Effector memory CD8-positive, alpha-beta T cell (primary cell): ENCODE results near the gene STUM.

Experiments
- ATAC-seq: fragments of 150-1000 bp; cut with Tn5 transposase; replicated peaks from 2 replicates; pipeline ENCODE4 v1.10.0; 2021; ENCODE audit warnings: mild to moderate bottlenecking, moderate library complexity
- DNase-seq, 3 experiments: peaks; one replicate each; pipeline ENCODE4 v3.0.0; 2021
- H3K27ac Mint-ChIP-seq, 2 donors: one replicate each; pipeline ENCODE4 v1.8.0; 2022; ENCODE audit warnings: mild to moderate bottlenecking in 2 of 2, mixed read lengths in 2 of 2, moderate library complexity in 2 of 2
- H3K27me3 Mint-ChIP-seq, 2 donors: one replicate each; pipeline ENCODE4 v1.8.0; 2022; ENCODE audit warnings: mixed read lengths in 2 of 2
- H3K36me3 Mint-ChIP-seq: one replicate; pipeline ENCODE4 v1.8.0; 2022; ENCODE audit warnings: mild to moderate bottlenecking, moderate library complexity, mixed read lengths; ENCODE audit not compliant: insufficient read depth
- H3K4me1 Mint-ChIP-seq, 2 donors: one replicate each; pipeline ENCODE4 v1.8.0; 2022; ENCODE audit warnings: low read depth in 2 of 2, mixed read lengths in 2 of 2
- H3K4me3 Mint-ChIP-seq, 2 donors: one replicate each; pipeline ENCODE4 v1.8.0; 2022; ENCODE audit warnings: mild to moderate bottlenecking in 2 of 2, mixed read lengths in 2 of 2, moderate library complexity in 2 of 2
- H3K9me3 Mint-ChIP-seq, 2 donors: one replicate each; pipeline ENCODE4 v1.8.0; 2022; ENCODE audit warnings: mixed read lengths in 2 of 2

Gene STUM

DNA sequence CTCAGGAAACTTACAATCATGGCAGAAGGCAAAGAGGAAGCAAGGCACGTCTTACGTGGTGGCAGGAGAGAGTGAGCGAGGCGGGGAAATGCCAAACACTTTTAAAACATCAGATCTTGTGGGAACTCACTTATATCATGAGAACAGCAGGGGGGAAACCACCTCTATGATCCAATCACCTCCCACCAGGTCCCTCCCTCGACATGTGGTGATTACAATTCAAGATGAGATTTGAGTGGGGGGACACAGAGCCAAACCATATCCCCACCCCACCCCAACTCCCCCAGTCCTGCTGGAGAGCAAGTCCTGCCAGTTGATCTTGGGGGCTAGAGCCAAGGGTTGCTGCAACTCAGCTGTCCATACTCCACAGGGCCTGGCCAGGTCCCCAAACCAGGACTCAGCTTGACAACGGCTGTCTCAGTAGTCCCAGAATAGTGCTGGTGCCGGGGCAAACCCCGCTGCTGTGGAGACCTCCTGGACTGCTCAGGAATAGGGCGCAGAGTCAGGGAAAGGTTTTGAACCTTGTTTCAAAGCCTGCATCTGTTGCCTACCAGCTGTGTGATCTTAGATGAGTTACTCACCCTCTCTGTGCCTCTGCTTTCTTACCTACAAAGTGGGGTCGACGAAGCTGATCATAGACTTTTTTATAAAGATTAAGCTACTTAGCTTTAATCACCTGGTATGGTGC lies 79.5 kb downstream of the STUM start:
- H3K4me3 Mint-ChIP-seq, result no peak overlapping the region
- peaks cover 26% of the 10 kb centered on the region for H3K36me3 Mint-ChIP-seq
- peak overlapping the region in 1 of 2 donors; percentile 71 for H3K27ac Mint-ChIP-seq
- ATAC-seq, result no peak
- DNase-seq, result no peak
- H3K9me3 Mint-ChIP-seq, result no peaks in the 10 kb centered on the region
- peaks cover 11 to 27% of the 10 kb centered on the region in 2 donors for H3K4me1 Mint-ChIP-seq
- peaks cover 0 to 12% of the 10 kb centered on the region in 2 donors for H3K27me3 Mint-ChIP-seq

DNA sequence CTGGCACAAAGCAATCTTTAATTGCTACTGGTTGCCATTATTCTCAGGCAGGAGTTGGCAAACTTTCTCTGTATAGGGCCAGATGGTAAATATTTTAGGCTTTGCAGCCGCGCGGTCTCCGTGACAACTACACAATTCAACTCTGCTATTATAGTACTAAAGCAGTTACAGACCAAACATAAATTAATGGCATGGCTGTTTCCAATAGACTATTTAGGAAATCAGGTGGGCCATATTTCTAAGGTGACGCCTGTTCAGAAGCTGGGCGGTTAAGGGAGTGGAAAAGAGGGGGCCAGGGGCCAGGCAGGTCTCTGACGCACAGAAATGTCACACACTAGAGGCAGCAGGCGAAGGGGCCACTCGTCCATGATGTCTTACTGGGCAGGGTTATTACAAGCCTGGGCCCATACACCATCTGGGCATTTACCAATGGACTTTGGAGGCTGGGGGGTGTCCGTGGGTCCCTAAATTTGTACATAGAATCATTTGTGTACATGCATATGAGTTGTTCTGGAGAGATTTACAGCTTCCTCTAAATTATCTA lies 80.1 kb downstream of the STUM start:
- Mint-ChIP-seq H3K27ac (no peak overlapping the region), H3K9me3 (no peaks in the 10 kb centered on the region), H3K4me3 (no peak overlapping the region), H3K4me1 (peaks cover 11 to 27% of the 10 kb centered on the region in 2 donors), H3K27me3 (peaks cover 0 to 12% of the 10 kb centered on the region in 2 donors), H3K36me3 (peaks cover 32% of the 10 kb centered on the region)
- DNase-seq, result no peak
- no peak for ATAC-seq

DNA sequence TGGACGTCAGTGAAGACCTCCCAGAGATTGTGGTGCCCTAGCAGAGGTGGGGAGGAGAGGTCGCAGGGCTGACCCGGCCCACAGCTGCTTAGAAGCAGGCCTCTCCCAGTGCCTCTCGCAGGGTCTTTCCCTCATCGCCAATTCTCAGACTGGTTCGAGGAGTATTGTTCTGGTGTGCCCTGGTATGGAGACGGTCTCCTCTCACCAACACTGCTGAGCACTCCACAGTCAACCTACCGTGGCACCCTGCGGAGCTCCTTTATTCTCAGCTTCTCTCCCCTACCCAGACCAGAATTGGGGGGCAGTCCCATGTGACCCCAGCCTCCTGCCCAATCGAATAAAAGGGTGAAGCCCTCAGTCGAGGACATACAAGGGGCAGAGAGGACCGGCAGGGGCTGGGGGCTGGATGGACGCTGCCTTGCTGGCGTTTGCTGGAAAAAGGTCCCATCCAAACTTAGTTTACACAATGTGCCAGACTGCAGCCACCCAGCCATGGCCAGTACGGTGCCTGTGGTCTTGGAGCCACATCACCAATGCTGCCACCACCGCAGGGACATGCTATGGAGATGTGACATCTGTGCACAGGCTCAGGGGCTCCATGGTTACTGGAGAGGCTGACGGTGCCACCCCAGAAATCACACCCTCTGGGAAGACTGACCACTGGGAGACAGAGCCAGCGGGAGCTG lies 80.8 kb downstream of the STUM start:
- Mint-ChIP-seq H3K27me3 (peaks cover 0 to 12% of the 10 kb centered on the region in 2 donors), H3K4me1 (peaks cover 14 to 29% of the 10 kb centered on the region in 2 donors), H3K36me3 (peaks cover 33% of the 10 kb centered on the region), H3K4me3 (no peak overlapping the region), H3K27ac (peak overlapping the region; percentile 22 to 36), H3K9me3 (no peaks in the 10 kb centered on the region)
- DNase-seq (no peak), ATAC-seq (no peak)

DNA sequence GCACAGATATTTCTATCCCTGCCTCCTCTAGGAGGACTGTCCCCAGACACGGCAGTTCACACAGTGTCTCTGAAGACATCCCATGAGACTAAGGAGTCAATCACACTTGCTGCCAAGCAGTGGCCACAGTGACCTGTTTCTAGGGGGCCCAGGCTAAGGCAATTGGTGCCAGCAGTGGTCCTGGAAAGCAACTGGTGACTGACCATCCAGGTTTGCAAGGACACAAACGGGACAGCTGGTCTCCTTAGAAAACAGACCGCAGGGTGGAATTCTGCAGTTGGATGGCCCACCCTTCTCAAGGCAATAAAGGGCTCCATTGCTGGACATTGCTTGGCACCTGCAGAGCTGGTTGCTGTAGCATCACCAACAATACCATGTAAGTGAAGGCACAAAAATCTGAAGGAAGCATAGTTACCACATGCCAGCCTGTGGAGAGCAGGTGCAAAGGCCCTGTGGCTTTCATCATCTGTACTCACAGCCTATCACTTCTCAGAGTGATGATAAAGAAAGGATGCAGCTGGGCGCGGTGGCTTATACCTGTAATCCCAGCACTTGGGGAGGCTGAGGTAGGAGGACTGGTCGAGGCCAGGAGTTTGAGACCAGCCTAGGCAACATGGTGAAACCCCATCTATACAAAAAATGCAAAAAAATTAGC lies 81.5 kb downstream of the STUM start:
- H3K4me3 Mint-ChIP-seq, result no peak overlapping the region
- no peak for ATAC-seq
- DNase-seq, result no peak
- peaks cover 16 to 33% of the 10 kb centered on the region in 2 donors for H3K4me1 Mint-ChIP-seq
- H3K36me3 Mint-ChIP-seq, result peaks cover 33% of the 10 kb centered on the region
- H3K27me3 Mint-ChIP-seq, result peaks cover 0 to 12% of the 10 kb centered on the region in 2 donors
- no peaks in the 10 kb centered on the region for H3K9me3 Mint-ChIP-seq
- peak overlapping the region; percentile 36 to 56 for H3K27ac Mint-ChIP-seq

DNA sequence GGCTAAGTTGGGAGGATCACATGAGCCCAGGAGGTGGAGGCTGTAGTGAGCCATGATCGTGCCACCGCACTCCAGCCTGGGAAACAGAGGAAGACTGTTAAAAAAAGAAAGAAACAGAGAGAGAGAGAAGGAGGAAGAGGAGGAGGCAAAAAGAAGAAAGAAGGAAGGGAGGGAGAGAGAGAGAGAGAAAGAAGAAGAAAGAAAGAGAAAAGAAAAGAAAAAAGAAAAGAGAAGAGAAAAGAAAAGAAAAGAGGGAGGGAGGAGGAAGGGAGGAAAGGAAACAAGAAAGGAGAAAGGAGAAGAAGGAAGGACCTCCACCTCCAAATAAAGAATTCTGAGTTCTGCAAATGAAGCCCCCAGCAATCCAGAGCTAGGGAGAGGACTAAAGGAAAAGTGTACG lies 82.0 kb downstream of the STUM start:
- H3K36me3 Mint-ChIP-seq, result peaks cover 33% of the 10 kb centered on the region
- H3K4me1 Mint-ChIP-seq, result peaks cover 22 to 38% of the 10 kb centered on the region in 2 donors
- no peaks in the 10 kb centered on the region for H3K9me3 Mint-ChIP-seq
- H3K27me3 Mint-ChIP-seq, result peaks cover 0 to 8% of the 10 kb centered on the region in 2 donors
- no peak for ATAC-seq
- no peak overlapping the region for H3K4me3 Mint-ChIP-seq
- peak overlapping the region in 1 of 2 donors; percentile 56 for H3K27ac Mint-ChIP-seq
- no peak for DNase-seq

DNA sequence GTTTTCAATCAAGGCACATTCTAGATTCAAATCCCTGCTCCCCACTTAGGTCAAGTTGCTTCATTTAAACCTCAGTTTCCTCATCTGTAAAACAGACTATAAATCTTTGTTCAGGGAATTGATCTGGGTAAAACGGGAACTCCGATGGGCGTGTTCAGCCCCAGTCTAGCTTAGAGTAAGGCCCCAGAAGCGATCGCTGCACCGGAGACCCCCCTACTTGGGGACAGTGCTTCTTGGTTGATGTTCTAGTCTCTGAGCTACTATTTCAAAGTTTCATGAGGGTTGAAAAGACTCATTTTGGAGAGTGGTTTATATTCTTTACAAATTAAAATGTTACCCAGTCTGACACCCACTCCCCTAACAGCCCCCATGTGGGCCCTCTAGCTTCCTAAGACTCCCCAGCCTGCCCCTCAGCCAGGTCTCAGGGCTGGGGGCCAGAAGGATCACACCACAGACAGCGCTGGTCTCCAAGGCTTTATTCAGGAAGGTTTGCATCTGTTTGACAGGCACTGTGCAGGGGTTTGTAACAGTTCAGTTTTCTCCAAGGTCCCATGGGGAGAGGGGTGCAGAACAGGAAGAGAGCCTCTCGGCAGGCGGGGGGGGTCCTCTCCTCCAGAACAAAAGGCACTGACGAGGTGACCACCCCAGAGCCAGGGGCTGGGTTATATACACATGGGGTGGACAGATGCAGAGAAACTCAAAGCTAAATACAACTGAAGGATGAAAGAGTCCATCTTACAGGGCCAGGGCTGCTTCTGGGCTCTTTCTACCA lies 82.9 kb downstream of the STUM start:
- no peaks in the 10 kb centered on the region for H3K27me3 Mint-ChIP-seq
- peaks cover 24 to 33% of the 10 kb centered on the region in 2 donors for H3K4me1 Mint-ChIP-seq
- no peak overlapping the region for H3K4me3 Mint-ChIP-seq
- DNase-seq (no peak), ATAC-seq (no peak)
- H3K9me3 Mint-ChIP-seq, result no peaks in the 10 kb centered on the region
- H3K36me3 Mint-ChIP-seq, result peaks cover 33% of the 10 kb centered on the region
- H3K27ac Mint-ChIP-seq, result peak overlapping the region in 1 of 2 donors; percentile 72

DNA sequence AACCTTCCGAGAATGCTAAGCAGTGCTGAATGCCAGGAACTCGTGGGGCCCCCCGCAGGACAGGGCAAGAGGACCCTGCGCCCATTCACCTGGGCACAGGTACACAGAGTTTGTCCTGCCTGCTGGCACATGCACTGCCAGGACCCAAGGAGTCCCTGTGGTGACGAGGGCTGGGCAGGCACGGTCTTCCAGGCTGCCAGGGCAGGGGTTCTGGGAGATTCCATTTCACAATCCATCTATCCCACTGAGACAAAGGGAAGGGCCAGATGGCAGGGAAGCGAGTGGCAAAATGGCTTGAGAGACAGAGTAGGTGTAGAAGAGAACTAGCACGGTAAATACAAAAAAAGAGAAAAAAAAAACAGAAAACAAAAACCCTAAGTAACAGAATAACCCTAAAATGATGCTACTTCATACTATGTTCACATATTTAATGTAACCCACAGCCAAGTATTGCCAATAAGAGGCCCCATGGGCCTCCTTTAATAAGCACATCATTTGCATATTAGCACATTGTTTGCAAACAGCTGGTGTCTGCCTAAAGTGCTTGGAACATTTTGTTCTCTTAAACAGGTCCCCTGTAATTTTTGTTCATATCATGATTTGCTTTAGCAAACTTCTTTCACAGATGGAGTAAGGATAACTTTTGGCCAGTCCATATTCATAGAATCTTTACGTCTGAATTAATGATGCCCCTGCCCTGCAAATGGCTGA lies 83.8 kb downstream of the STUM start:
- Mint-ChIP-seq H3K27me3 (no peaks in the 10 kb centered on the region), H3K27ac (peak overlapping the region in 1 of 2 donors; percentile 78), H3K9me3 (no peaks in the 10 kb centered on the region), H3K4me1 (peaks cover 22 to 31% of the 10 kb centered on the region in 2 donors), H3K4me3 (no peak overlapping the region), H3K36me3 (peaks cover 37% of the 10 kb centered on the region)
- ATAC-seq (no peak), DNase-seq (no peak)

DNA sequence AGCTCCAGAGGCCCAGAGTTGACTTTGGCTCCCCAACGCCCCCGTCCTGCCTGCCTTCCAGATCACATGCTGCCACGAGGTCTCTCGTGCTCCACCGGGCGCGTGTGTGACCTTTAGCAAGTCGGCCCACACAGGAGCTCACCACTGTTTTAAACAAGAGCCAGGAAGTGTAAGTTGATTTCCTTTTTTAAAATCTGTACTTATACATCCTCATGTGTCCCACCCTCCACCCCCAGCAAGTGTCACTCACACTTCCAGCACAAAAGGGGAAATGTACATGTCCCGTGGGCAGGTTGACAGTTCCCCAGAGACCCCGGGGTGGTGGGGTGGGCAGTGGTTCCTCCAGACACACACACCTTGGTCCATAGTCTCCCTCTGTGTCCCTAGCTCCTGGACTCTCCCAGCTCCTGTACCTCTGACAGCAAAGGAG lies 84.4 kb downstream of the STUM start:
- ATAC-seq (no peak), DNase-seq (no peak)
- no peaks in the 10 kb centered on the region for H3K9me3 Mint-ChIP-seq
- H3K4me1 Mint-ChIP-seq, result peaks cover 22 to 26% of the 10 kb centered on the region in 2 donors
- no peaks in the 10 kb centered on the region for H3K27me3 Mint-ChIP-seq
- peak overlapping the region in 1 of 2 donors; percentile 2 for H3K4me3 Mint-ChIP-seq
- H3K27ac Mint-ChIP-seq, result peak overlapping the region; percentile 78 to 85
- peaks cover 42% of the 10 kb centered on the region for H3K36me3 Mint-ChIP-seq

DNA sequence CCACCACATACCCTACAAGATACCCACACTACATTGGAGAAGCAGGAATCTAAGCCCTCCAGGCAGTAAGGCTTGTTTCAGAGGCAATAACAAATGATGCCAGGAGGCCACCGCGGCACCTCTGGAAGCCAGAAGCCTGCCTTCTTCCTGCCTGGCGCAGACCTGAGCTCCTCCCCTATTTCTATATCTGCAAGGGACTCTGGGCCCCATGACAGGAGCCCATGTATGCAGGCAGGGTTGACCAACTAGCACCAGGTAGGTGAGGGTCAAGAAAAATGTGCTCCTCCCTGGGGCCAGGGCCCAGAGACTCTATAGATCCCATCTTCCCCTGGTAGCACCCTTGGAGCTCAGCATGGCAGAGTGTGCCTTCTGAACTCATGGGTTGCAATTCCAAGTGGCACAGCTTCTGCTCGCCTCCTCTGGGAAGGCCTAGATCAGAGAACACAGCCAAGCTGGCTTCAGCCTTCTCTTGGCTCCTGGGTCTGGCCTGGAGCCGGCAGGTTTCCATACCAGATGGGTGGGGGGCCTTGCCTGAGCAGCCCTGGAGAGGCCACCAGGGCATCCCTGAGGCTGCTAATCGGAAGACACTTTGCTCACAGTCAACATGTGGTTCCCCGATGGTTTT lies 85.1 kb downstream of the STUM start:
- H3K27me3 Mint-ChIP-seq, result no peaks in the 10 kb centered on the region
- H3K27ac Mint-ChIP-seq, result peak overlapping the region; percentile 78 to 85
- H3K4me3 Mint-ChIP-seq, result peak overlapping the region in 1 of 2 donors; percentile 2
- DNase-seq (no peak), ATAC-seq (no peak)
- peaks cover 49% of the 10 kb centered on the region for H3K36me3 Mint-ChIP-seq
- H3K4me1 Mint-ChIP-seq, result peaks cover 22 to 26% of the 10 kb centered on the region in 2 donors
- H3K9me3 Mint-ChIP-seq, result no peaks in the 10 kb centered on the region

DNA sequence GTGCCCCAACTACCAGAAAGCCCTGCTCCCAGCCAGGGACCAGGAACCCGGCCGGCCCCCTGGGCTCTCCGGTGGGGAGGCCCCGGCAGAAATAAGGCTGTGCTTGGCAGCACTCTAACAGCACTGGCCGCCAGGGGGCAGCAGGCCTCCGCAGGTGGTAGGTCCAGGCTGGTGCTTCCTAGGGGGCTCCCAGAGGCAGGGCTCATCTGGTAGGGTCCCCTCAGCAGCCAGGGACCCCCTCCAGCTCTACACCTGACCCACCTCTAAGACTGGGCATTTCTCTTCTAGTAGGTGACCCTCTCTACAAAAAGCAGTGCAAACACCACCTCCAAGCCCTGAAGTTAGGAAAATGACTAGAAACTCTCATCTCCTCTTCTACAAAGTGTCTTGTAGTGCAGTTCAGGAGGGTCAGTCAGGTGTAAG lies 85.6 kb downstream of the STUM start:
- no peaks in the 10 kb centered on the region for H3K9me3 Mint-ChIP-seq
- H3K36me3 Mint-ChIP-seq, result peaks cover 55% of the 10 kb centered on the region

DNA sequence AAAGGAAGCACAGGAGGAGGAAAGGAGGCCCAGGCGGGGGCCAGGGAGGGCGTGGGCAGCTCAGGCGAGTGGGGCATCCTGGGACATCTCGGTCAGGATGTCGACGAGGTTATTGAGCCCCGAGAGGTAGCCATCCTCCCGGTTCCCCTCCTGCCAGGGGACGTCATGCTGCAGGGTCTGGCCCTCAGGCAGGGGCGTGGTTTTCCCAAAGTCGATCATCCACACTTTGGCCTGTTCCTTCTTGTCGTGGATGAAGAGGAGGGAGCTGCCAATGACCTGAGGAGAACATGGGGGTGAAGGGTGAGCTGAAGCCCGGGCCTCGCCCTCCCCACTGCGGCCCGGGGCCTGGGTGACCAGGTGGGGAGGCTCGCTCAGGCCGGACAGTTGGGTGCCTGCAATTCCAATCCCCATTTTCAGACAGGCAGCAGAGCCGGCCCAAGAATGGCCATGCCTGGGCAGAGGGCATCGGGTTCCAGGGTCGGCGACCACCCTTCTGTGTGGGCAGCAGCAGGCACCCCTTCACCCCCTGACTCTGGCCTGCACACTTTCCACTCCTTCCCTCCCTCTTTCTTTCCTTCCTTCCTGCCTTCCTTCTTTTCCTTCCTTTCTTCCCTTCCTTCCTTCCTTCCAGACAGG lies 86.2 kb downstream of the STUM start:
- H3K36me3 Mint-ChIP-seq, result peaks cover 60% of the 10 kb centered on the region
- peaks cover 22 to 26% of the 10 kb centered on the region in 2 donors for H3K4me1 Mint-ChIP-seq
- H3K27me3 Mint-ChIP-seq, result no peaks in the 10 kb centered on the region
- DNase-seq (no peak), ATAC-seq (no peak)
- H3K9me3 Mint-ChIP-seq, result no peaks in the 10 kb centered on the region
- H3K27ac Mint-ChIP-seq, result peak overlapping the region; percentile 78 to 85
- H3K4me3 Mint-ChIP-seq, result peak overlapping the region; percentile 34 to 72

More for the DNA sequence above, 85.6 kb downstream of the STUM start:
- peak overlapping the region; percentile 78 to 85 for H3K27ac Mint-ChIP-seq
- peak overlapping the region in 1 of 2 donors; percentile 19 for H3K4me3 Mint-ChIP-seq
- peak; percentile 80 to 82 (median 81) for DNase-seq
- H3K4me1 Mint-ChIP-seq, result peaks cover 22 to 26% of the 10 kb centered on the region in 2 donors
- no peaks in the 10 kb centered on the region for H3K27me3 Mint-ChIP-seq
- ATAC-seq, result peak; percentile 93
